Spleen (tissue), 11 donors: ENCODE measurements around the gene PTGES2. TPM values are rescaled to one million over a fixed set of nuclear protein-coding genes. Genes with fewer than 3 reads are reported as not detected.

Experiments used
- DNase-seq: peaks from one replicate; pipeline ENCODE4 v3.0.0-alpha.2; 2020
- H3K27ac ChIP-seq, 8 donors: fragments of 200-600 bp; sonication (generic) in 7 of 8; 1 replicate in 4 of 8; 2 replicates in 4 of 8; pipeline versions ENCODE4 v1.5.0 to v1.8.0; 2016 to 2021; ENCODE audit warnings: inconsistent platforms in 4 of 8, mild to moderate bottlenecking in 4 of 8, moderate library complexity in 1 of 8
- H3K27me3 ChIP-seq, 7 donors: fragments of 200-600 bp; sonication (generic) in 6 of 7; replicated peaks in 1 of 7; 1 replicate in 4 of 7; 2 replicates in 3 of 7; pipeline versions ENCODE4 v1.5.0 to v1.8.0; 2016 to 2021; ENCODE audit warnings: inconsistent platforms in 3 of 7, mild to moderate bottlenecking in 1 of 7
- H3K36me3 ChIP-seq, 6 donors: fragments of 200-600 bp; sonication (generic) in 5 of 6; 1 replicate in 4 of 6; 2 replicates in 2 of 6; pipeline versions ENCODE4 v1.5.0 to v1.8.0; 2016 to 2021; ENCODE audit warnings: inconsistent platforms in 2 of 6
- H3K4me1 ChIP-seq, 6 donors: fragments of 200-600 bp; sonication (generic) in 5 of 6; 1 replicate in 3 of 6; 2 replicates in 3 of 6; pipeline versions ENCODE4 v1.5.0 to v1.8.0; 2016 to 2021; ENCODE audit warnings: inconsistent platforms in 3 of 6
- H3K4me3 ChIP-seq, 8 donors: fragments of 200-600 bp; sonication (generic) in 7 of 8; 1 replicate in 4 of 8; 2 replicates in 4 of 8; pipeline versions ENCODE4 v1.5.0 to v1.8.0; 2016 to 2021; ENCODE audit warnings: inconsistent platforms in 4 of 8, mild to moderate bottlenecking in 4 of 8, moderate library complexity in 2 of 8
- H3K9me3 ChIP-seq, 8 donors: fragments of 200-600 bp; sonication (generic) in 7 of 8; 1 replicate in 4 of 8; 2 replicates in 4 of 8; pipeline versions ENCODE4 v1.5.0 to v1.8.0; 2016 to 2021; ENCODE audit warnings: inconsistent platforms in 4 of 8
- POLR2A ChIP-seq, 3 donors: fragments of 450-650 bp; IDR thresholded peaks; one replicate each; pipeline ENCODE4 v1.5.1; 2017; ENCODE audit warnings: antibody characterized with exemption in 3 of 3, mild to moderate bottlenecking in 1 of 3
- POLR2AphosphoS5 ChIP-seq, 3 donors: sonication (generic); formaldehyde crosslinking; IDR thresholded peaks; one replicate each; pipeline ENCODE4 v1.5.1; 2017; ENCODE audit warnings: antibody characterized with exemption in 3 of 3
- WGBS, 5 donors: extraction: QIAGEN DNeasy Blood & Tissue Kit in 3 of 5; methylation state at CpG; one replicate each; pipeline versions ENCODE4 v1.1.5 to v1.1.7; 2013 to 2018; 5-methylcytosine and 5-hydroxymethylcytosine counted together
- intact Hi-C: fragments of 100-400 bp; cut with DNase I; formaldehyde crosslinking; loops from one replicate; pipeline ENCODE4 v1.15.0; 2023; ENCODE audit warnings: low total_unique reads
- polyA plus RNA-seq, 3 donors: library from polyadenylated mRNA; stranded (reverse); fragments of 200-250 nt; gene quantifications; one replicate each; pipeline ENCODE4 v1.2.1, GENCODE V29; 2013
- total RNA-seq, 7 donors: library from RNA; depleted of rRNA in 3 of 7; stranded (reverse); fragments of >200 nt in 3 of 7; fragmentation: NEBNext Ultra II Directional in 4 of 7; extraction: Animal tissue kit (Norgen Biotek cat#: 25700) in 4 of 7; gene quantifications; one replicate each; pipeline versions ENCODE4 v1.1.0 to v1.2.1, GENCODE V29; 2016 to 2021
- TF ChIP-seq, protein P1 (sequence below), 11 experiments: fragments of 200-600 bp in 7 of 11; fragments of 450-650 bp in 4 of 11; sonication (generic) in 4 of 11; IDR thresholded peaks in 8 of 11; conservative IDR thresholded peaks in 3 of 11; 1 replicate in 7 of 11; 2 replicates in 4 of 11; pipeline versions ENCODE4 v1.4.0 to v1.8.0; 2016 to 2021; ENCODE audit warnings: antibody characterized with exemption in 11 of 11, inconsistent platforms in 4 of 11, mild to moderate bottlenecking in 1 of 11
- donor health status: healthy with polysubstance abuse.
- donor health status: DM: no; HTN: no; CAD: no; lungs with moderate emphysema.
- donor health status: DM: no; HTN: no; CAD: no.
- donor health status: Bipolar disorder and iron deficiency.
- donor health status: healthy.
- donor health status: DM: no; HTN: no; CAD: no.
- donor health status: DM: yes; HTN: yes; CAD: no.

The PTGES2 gene
- total and polyA plus RNA-seq, 10 donors: 45.2 to 71.2 (median 56.5) TPM

GRCh38 chr9:128099932-128100491 is 27.5 kb downstream of the PTGES2 start:
- H3K27ac ChIP-seq: peak overlapping the region; percentile 63 to 91 (median 86)
- 39 to 47% (median 44%) methylated on average over 13 to 16 of the region's 16 CpGs for WGBS, 5 donors
- peak overlapping the region; percentile 25 to 65 (median 38) for H3K4me3 ChIP-seq
- peaks cover 41 to 97% (median 92%) of the 10 kb centered on the region in 6 donors for H3K4me1 ChIP-seq
- H3K27me3 ChIP-seq: no peaks in the 10 kb centered on the region
- peaks cover 0 to 59% (median 40%) of the 10 kb centered on the region in 6 donors for H3K36me3 ChIP-seq
- intact Hi-C loops: loop anchor here (10.0 kb wide), 1 partner anchor 55 kb away; no protein-coding TSS in a partner anchor
- no peaks in the 10 kb centered on the region for H3K9me3 ChIP-seq
- peak; percentile 70 for DNase-seq
- TF ChIP-seq POLR2A (IDR thresholded peaks at IDR 0.05) (no peak), POLR2AphosphoS5 (IDR thresholded peaks at IDR 0.05) (peak in 2 of 3 donors; percentile 44 to 70)
- TF ChIP-seq, protein P1, sequence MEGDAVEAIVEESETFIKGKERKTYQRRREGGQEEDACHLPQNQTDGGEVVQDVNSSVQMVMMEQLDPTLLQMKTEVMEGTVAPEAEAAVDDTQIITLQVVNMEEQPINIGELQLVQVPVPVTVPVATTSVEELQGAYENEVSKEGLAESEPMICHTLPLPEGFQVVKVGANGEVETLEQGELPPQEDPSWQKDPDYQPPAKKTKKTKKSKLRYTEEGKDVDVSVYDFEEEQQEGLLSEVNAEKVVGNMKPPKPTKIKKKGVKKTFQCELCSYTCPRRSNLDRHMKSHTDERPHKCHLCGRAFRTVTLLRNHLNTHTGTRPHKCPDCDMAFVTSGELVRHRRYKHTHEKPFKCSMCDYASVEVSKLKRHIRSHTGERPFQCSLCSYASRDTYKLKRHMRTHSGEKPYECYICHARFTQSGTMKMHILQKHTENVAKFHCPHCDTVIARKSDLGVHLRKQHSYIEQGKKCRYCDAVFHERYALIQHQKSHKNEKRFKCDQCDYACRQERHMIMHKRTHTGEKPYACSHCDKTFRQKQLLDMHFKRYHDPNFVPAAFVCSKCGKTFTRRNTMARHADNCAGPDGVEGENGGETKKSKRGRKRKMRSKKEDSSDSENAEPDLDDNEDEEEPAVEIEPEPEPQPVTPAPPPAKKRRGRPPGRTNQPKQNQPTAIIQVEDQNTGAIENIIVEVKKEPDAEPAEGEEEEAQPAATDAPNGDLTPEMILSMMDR (IDR thresholded peaks at IDR 0.05 in 8 of 11, conservative IDR thresholded peaks at IDR 0.05 in 3 of 11): no peak

DNA sequence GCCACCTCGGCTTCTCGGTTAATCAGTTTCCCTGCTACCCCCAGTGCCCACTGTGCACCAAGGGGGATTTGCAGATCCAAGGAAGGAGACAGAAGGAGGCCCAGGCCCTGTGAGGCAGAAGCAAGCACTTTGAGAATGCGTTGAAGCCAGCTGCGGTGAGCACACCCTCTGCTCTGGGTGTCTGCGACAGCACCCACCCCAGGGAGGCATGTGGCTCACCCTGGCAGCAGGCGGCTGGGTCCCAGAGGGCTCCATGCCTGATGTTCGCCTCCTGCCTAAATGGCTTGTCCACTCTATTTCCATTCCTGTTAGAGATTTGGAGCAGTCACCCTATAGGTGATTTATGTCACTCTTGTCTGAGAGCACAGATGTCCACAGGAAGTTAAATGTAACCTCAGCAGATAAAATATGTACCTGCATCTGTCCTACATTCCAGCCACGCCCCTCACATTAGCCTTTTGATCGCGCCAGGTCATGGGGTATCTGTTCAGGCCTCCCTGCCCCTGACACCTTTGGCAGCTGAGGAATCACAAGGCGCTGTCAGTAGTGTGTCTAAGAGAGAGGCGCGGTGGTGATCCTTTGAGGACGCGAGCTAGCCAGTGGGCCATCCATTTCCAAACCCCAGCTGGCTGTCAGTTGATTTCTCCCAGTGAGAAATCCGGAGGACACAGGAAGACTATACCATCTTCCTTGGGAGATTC is 28.1 kb downstream of the PTGES2 start:
- H3K4me3 ChIP-seq: peak overlapping the region; percentile 25 to 65 (median 38)
- H3K27me3 ChIP-seq: no peaks in the 10 kb centered on the region
- H3K4me1 ChIP-seq: peaks cover 48 to 100% (median 96%) of the 10 kb centered on the region in 6 donors

DNA sequence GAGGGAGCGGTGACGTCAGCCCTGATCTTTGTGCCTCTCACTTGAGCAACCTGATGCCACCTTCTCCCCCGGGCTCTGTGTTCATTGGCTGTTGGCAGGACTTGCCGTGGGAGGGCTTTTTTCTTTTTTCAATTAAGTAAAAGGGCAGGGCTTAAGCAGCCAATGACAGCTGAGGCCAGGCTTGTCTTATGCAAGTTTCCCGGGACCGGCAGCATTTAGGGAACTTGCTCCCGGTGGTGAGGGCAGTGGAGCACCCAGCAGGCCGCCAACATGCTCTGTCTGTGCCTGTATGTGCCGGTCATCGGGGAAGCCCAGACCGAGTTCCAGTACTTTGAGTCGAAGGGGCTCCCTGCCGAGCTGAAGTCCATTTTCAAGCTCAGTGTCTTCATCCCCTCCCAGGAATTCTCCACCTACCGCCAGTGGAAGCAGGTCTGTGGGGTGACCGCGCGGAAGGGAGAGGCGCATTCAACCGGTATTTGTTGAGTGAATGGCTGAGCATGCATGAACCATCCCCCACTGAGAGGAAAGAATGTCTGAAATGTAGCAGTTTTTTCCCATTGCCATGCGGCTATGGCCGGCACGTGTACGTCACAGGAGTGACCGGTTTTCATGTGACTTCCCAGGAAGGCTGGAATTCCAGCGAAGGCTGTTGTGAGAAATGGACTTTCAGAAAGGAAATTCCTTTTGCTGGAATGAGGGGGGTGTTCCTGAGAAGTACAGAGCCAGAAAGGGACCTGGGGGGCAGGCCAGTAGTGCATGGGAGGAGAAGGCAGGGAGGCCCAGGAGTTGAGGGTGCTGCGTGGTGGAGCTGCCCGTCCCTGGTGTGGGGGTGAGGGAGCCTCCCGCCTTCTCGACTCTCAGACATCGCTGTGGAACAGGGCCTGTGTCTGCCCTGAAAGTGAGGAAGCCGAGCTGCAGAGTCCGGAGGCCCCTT is 29.0 kb downstream of the PTGES2 start:
- Histone ChIP-seq H3K4me1 (peaks cover 54 to 100% (median 96%) of the 10 kb centered on the region in 6 donors), H3K27ac (peak overlapping the region; percentile 68 to 91 (median 86))

More for the DNA sequence above, 28.1 kb downstream of the PTGES2 start:
- Histone ChIP-seq H3K27ac (peak overlapping the region; percentile 68 to 91 (median 86)), H3K36me3 (peaks cover 0 to 56% (median 36%) of the 10 kb centered on the region in 6 donors), H3K9me3 (no peaks in the 10 kb centered on the region)
- intact Hi-C loops: loop anchor here (10.0 kb wide), 1 partner anchor 55 kb away; no protein-coding TSS in a partner anchor
- 51 to 73% (median 67%) methylated on average over 13 to 16 of the region's 16 CpGs for WGBS, 5 donors
- peak; percentile 48 for DNase-seq
- TF ChIP-seq POLR2AphosphoS5 (IDR thresholded peaks at IDR 0.05): peak in 1 of 3 donors; percentile 10
- TF ChIP-seq, protein P1 (IDR thresholded peaks at IDR 0.05 in 8 of 11, conservative IDR thresholded peaks at IDR 0.05 in 3 of 11): no peak
- no peak for TF ChIP-seq POLR2A (IDR thresholded peaks at IDR 0.05)

More for the DNA sequence above, 29.0 kb downstream of the PTGES2 start:
- whole genome bisulfite sequencing, 5 donors: 33 to 55% (median 42%) methylated on average over 29 to 32 of the region's 32 CpGs
- peak; percentile 87 for DNase-seq
- H3K9me3 ChIP-seq: no peaks in the 10 kb centered on the region
- intact Hi-C loops: loop anchor here (10.0 kb wide), 1 partner anchor 54 kb away; no protein-coding TSS in a partner anchor
- TF ChIP-seq POLR2AphosphoS5 (IDR thresholded peaks at IDR 0.05) (peak; percentile 77 to 91 (median 86)), POLR2A (IDR thresholded peaks at IDR 0.05) (peak in 1 of 3 donors; percentile 81)
- TF ChIP-seq, protein P1 (IDR thresholded peaks at IDR 0.05 in 8 of 11, conservative IDR thresholded peaks at IDR 0.05 in 3 of 11): no peak
- no peaks in the 10 kb centered on the region for H3K27me3 ChIP-seq
- H3K36me3 ChIP-seq: peaks cover 0 to 48% (median 28%) of the 10 kb centered on the region in 6 donors
- H3K4me3 ChIP-seq: peak overlapping the region; percentile 25 to 65 (median 38)
